GM19099 (cell line): ENCODE results near the gene RFT1.

Experiments used
- POLR2A ChIP-seq: IDR thresholded peaks from 3 replicates; pipeline ENCODE4 v1.6.1; 2011; ENCODE audit warnings: low read depth; ENCODE audit not compliant: insufficient read length; ENCODE audit errors: extremely low read depth

The RFT1 gene

GRCh38 chr3:53167418-53168174 lies 37.4 kb upstream of the RFT1 start:
- TF ChIP-seq POLR2A: no peak

GRCh38 chr3:53166781-53167291 lies 36.6 kb upstream of the RFT1 start:
- TF ChIP-seq POLR2A: no peak

GRCh38 chr3:53166206-53166605 lies 36.0 kb upstream of the RFT1 start:
- TF ChIP-seq POLR2A: peak; percentile 10

GRCh38 chr3:53164911-53165310 lies 34.7 kb upstream of the RFT1 start:
- no peak for TF ChIP-seq POLR2A

- no peak for TF ChIP-seq POLR2A
Observed at GRCh38 chr3:53163444-53164387, 33.5 kb upstream of the RFT1 start.

- peak; percentile 65 for TF ChIP-seq POLR2A
Observed at GRCh38 chr3:53162672-53163443, 32.6 kb upstream of the RFT1 start.

- peak; percentile 48 for TF ChIP-seq POLR2A
Observed at GRCh38 chr3:53161820-53162671, 31.8 kb upstream of the RFT1 start.

GRCh38 chr3:53161450-53161819 lies 31.2 kb upstream of the RFT1 start:
- TF ChIP-seq POLR2A: no peak

- peak; percentile 81 for TF ChIP-seq POLR2A
Observed at GRCh38 chr3:53160660-53161449, 30.6 kb upstream of the RFT1 start, which contains the start of gene PRKCD. Gene PRKCD, plus strand, starts transcription at chr3:53161209. Its CDS starts 17,214 bp downstream, at chr3:53178423.

GRCh38 chr3:53160061-53160659 lies 29.9 kb upstream of the RFT1 start:
- TF ChIP-seq POLR2A: no peak

GRCh38 chr3:53159156-53160060 lies 29.2 kb upstream of the RFT1 start:
- no peak for TF ChIP-seq POLR2A

- TF ChIP-seq POLR2A: no peak
Observed at GRCh38 chr3:53158765-53159155, 28.5 kb upstream of the RFT1 start.
